HG03442 (cell line): ENCODE measurements around the gene PPP1CC.

ENCODE experiments used
- ATAC-seq: cut with Tn5 transposase; IDR thresholded peaks from one replicate; pipeline ENCODE4 v1.9.1; 2021; ENCODE audit warnings: mild to moderate bottlenecking, moderate library complexity; ENCODE audit not compliant: unreplicated experiment

The PPP1CC gene

DNA sequence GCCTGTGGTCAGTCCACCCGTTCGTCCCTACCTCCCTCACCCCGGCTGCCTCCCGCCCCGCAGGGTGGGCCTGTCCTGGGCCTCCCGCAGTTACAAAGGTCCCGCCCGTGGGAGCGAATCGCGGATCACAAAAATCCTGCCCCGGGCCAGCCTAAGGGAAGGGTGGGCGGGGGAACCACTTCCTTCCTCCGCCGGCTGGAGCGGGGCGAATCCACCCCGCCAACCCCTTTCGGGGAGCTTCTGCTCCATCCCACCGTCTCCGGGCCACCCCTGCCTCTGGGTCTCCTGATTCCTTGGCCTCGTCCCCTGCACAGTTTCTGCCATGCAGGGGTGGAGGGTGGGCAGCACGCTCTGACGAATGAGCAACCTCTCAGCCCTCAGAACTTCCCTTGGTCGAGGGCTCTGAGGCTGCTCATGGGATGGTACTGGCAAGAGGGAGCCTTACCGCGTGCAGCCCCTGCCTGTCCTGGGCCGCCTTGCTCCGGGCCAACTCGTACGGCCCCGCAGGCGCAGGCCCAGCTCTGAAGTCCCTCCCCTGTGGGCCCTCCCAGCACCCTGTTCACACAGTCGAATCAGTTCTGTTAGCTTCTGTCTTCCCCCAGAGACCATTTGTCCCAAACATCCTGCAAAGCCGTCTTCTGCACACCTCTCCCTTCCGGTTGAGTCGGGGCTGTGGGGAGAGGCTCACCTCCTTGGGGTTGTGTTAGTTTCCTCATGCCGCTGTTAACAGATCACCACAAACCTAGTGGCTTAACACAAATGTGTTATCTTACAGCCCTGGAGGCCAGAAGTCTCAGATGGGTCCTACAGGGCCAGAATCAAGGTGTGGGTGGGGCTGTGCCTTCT lies 53.2 kb downstream of the PPP1CC start:
- peak; percentile 36 for ATAC-seq

DNA sequence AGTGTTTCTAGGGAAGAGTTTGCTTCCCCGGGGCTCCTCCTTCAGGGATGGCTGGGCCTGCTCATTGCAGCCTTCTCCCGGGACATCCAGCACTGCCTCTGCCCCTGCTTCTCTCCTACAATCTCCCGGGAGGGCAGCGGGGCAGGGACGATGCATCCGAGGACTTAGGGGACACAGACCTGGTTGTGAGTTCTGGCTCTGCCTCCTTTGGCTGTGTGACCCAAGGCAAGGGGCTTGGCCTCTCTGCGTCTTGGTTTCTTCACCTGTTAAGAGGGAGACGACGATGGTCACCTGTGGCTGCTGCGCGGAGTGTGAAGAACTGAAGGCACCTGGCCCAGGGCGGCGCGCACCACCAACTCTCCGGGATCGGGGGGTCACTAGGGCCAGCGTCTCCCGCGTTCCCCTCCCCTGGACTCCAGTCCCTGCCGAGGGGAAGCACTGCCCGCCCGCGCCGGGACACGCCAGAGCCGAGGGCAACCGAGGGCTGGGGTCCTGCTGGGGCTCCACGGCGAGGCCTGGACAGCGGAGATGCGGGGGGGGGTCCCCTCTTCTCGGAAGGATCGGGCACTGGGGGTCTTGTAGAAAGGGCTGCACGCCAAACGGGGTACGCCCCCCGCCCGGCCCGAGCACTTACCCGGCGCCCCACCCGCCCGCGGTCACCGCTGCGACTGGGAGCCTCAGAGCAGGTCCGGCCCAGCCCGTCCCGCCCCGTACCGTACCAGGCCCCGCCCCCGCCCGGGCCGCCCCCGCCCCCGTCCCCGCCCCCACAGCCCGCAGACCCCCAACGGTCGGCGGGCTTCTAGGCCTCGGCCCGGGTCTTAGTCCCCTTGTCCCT lies 54.0 kb downstream of the PPP1CC start, which contains the start of gene HVCN1:
Gene HVCN1, minus strand, starts transcription at position 670 of the 835 bp plus-strand sequence. CDS start 5,870 bp downstream, outside the sequence.
- ATAC-seq: peak; percentile 25

DNA sequence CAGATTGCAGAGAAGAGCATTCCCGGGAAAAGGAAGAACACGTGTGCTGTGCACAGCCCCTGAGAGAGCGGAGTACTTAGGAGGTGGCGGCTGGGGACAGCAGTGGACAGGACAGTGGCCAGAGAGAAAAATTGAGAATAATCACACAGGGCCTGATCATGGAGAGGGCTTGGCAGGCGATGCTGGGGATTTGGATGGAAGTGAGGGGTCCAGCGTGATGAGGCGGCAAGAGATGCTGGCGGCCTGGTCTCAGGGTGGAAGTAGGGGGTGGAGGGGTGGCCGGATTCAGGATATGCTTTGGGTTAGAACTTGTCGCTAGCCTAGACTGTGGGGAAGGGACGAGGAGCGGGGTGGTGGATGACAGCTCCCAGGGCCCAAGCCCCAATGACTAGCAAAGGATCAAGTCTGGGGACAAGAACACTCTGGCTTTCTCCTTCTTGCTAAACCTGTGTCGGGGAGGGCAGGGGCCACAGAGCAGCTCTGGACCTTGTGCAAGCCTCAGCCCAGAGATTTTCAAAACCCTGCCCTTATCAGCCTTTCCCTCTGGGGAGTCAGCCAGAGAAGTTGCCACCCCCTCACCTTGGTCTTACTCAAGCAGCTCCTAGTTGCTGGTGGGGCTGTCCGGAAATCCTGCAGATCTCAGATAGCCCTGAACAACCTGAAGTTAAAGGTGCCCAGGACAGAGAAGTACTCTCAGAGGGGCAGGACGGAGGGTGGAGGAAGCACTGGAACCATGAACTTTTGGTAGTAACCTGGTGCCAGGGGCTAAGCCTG lies 55.1 kb downstream of the PPP1CC start:
- ATAC-seq: no peak

DNA sequence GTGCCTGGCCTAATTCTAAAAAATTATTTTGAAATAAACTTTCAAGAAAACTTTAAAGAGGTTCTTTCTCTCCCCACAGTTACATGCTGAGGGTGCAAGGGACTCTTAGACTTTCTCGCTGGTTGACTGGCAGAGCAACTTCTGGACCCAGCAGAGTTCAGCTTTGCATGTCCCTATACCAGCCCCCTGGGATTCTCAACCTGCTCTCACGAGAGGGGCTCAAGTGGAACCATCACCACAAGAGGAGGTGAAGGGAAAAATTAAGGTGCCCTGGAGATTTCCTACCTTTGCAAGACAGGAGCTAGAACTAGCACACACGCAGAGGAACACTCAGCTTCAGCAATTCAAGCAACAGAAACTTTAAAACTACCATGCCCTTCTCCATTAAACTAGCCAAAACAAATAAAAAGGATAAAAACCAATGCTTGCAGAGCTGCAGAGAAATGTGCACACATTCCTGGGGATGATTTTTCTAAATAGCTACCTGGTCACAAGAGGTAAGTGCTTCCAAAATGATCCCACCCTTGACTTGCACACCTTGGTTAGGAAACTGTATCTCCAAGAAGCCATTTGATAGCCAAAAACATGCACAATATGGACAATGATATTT lies 56.3 kb downstream of the PPP1CC start:
- no peak for ATAC-seq

DNA sequence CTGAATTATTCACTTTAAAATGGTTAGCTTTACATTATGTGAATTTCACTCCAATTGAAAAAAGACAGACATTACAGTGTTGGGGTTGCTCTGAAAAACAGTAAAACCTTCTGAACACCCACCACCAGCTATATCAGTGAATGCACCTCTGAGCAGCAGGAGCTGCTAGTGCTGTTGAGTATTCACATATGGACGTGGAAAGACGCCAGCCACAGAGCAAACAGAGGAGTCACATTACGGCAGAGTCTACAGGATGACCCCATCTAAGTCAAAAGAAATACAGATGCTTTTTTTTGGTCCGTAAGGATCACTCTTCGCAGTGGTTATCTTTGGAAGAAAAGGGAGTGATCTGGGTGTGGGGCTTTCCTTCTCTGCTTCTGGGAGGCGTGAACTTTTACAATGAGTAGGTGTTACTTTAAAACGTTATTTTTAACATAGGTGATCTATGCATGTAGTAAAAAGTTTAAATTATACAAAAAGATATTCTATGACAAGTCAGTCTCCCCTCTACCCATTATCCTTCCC lies 58.3 kb downstream of the PPP1CC start:
- no peak for ATAC-seq

DNA sequence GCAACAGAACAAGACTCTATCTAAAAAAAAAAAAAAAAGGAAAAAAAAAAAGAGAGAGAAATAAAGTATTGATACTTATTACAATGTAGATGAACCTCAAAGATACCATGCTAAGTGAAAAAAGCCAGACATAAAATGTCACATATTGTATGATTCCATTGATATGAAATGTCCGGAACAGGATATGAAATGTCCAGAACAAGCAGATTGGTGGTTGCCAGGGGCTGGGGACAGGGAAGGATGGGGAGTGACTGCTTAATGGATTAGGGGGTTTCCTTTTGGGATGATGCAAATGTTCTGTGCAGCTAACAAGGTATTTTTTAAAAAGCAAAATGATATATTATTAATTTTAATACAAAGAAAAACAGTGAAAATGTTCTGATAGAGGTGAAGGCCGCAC lies 58.8 kb downstream of the PPP1CC start:
- no peak for ATAC-seq

DNA sequence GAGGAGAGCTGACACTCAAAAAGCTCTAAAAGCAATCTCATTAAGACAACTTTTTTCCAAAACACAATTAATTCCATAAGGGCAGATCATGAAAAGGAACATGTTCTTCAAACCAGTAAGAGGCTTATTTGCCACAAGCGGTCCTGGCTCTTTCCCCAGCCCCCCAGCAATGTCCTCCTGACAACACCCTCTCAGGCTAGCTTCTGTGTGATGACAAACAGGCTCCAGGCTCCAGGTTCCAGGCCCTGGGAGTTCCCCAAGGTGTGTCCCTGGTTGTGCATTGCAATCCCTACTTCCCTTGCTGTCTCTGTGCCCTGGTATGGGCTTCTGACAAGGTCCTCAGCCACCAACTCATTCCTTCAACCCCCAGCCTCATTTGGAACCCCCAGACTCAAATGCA lies 62.7 kb downstream of the PPP1CC start:
- no peak for ATAC-seq

DNA sequence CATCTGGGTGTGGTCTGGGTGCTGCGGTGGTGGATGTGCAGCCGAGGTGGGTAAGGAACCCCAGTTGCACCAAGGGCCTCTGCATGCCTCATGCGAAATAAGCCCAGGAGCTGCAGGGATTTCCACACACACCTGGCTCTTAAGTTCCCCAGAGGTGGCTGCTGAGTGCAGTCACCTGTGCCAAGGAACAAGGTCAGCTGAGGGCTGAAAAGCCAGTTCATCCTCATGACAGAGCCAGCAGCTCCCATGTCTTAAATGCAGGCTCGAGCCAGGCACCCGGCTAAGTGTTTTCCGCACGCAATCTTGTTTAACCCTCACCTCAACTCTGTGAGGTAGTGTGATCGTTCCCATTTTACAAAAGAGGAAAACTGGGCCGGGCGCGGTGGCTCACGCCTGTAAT lies 63.5 kb downstream of the PPP1CC start:
- ATAC-seq: no peak

DNA sequence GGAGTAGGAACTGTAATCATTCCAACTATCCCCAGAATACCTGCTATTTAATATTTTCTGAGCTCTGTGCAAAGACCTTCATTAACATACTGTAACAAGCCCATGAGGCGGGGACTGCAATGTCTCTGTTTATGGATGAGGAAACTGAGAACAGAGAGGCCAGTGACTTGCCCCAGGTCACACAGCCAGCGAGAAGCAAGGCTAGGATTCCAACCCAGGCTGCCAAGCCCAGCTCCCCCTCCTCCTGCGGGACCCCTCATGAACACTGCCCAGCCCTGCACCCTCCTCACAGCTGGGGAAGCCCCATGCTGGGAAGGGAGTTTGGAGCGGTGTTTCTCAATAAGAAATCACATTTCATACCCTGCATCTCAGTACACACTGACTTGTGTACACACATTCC lies 64.7 kb downstream of the PPP1CC start:
- no peak for ATAC-seq

DNA sequence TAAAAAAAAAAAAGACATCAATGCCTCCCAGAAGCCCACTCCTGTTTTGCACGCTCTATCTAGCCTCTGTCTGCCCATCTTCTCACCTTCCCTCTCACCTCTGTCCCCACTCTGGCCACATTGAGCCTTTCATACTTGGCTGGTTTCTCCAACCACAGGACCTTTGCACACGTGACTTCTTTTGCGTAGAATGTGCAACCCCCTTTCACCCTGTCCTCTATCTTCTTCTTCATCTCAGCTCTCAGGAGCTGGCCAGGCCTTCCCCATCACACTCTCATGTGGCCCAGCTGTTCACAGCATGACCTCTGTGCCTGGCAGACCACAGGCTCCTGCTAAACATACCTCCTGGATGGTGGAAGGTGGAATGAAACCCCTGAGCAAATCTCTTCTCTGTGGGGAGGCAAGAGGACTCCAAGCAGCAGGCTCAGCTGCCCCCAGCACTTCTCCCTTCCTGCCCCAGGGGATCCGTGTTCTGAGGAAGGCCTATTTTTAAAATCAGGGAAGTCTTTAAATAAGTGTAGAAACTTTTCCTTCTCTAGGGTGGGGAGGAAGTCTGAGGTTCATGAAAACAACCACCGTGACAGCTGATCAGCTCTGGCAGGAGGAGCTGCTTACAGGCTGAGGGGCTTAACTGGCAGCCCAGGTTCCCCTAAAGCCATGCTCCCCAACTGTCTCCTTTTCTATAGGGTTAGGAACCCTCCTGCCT lies 65.3 kb downstream of the PPP1CC start:
- ATAC-seq: peak; percentile 78

DNA sequence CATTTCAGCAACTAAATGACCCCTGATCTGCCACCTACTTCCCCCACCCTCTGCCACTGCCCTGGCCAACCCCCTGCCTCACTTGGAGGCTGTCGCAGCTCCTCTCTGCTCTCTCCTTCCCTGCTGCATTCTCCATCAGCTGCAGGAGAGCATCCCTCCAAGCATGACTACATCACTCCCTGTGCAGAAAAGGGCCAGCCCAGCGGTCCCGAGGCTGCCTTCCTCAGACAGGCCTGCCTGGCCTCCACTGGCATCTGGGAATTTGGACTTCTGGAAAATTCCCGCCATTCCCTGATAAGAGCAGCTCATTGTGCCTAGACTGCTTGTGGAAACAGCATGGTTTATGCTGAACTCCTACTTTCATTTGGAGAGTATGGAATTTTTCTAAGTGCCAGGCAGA lies 66.5 kb downstream of the PPP1CC start:
- no peak for ATAC-seq

DNA sequence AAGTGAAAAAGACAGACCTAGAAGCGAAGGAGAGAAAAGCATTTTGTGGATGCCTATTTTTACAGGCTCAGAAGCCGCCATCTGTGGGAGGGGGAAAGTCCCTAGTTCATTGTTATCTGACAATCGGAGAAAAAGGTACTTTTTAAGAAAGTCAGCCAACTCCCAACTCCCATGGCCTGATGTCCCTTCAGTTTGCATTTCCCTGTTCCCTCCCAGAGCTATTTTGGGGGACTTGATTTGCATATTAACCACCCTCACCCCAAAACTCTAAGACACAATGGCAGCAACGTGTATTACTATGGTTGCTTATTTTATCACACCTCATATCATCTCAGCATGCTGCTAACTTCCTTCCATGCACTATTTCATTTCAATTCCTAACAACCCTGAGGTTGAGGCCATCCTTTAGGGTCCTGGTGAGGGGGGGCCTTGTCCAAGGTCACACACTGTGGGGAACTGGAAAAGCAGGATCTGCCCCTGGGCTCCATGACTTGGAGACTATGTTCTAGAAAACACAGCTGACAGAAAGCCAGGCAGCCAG lies 72.5 kb downstream of the PPP1CC start:
- ATAC-seq: peak; percentile 39
